ENCODE measurements around the gene ASCC3. TPM values are rescaled to one million over a fixed set of nuclear protein-coding genes. Genes with fewer than 3 reads are reported as not detected.
"Not testable (repeated sequence)": the region's sequence is repeated elsewhere in the genome, so short reads cannot be mapped to it uniquely, and the experiment has no call there.

ASCC3 gene
- total RNA-seq, 1 experiment from 2014 or later, result 45.6 TPM

- CTCF ChIA-PET, result interaction anchor here (0.9 to 1.0 kb wide), 3 partner anchors 197 to 551 kb away, joined by 3 to 5 read pairs (median 5); no protein-coding TSS in a partner anchor
- TF ChIP-seq CTCF (IDR thresholded peaks at IDR 0.05; ENCODE audit: unreplicated experiment), result peak; percentile 46
- H3K36me3 Mint-ChIP-seq (ENCODE audit: insufficient read depth, unreplicated experiment), result no peaks in the 10 kb centered on the region
- BruUV-seq (replicated peaks), result no TSS peak
- peaks cover 11% of the 10 kb centered on the region for H3K4me1 Mint-ChIP-seq (ENCODE audit: low read depth, unreplicated experiment)
- no peak overlapping the region for H3K4me3 Mint-ChIP-seq (ENCODE audit: low read depth, unreplicated experiment)
- H3K27ac Mint-ChIP-seq (ENCODE audit: unreplicated experiment), result no peak overlapping the region
- intact Hi-C loops (cut with micrococcal nuclease; ENCODE audit: unreplicated experiment), result loop anchor here (1.0 to 10.0 kb wide), 5 partner anchors 153 to 551 kb away; no protein-coding TSS in a partner anchor
- DNase-seq, result no peak
- no peaks in the 10 kb centered on the region for H3K27me3 Mint-ChIP-seq (ENCODE audit: unreplicated experiment)
- H3K9me3 Mint-ChIP-seq (ENCODE audit: low read depth, unreplicated experiment), result no peaks in the 10 kb centered on the region
Measured at GRCh38 chr6:100657678-100658330, 223.3 kb downstream of the ASCC3 start.

GRCh38 chr6:100641147-100641546, 240.0 kb downstream of the ASCC3 start:
- H3K27me3 Mint-ChIP-seq (ENCODE audit: unreplicated experiment); H3K27ac Mint-ChIP-seq (ENCODE audit: unreplicated experiment); H3K9me3 Mint-ChIP-seq (ENCODE audit: low read depth, unreplicated experiment); H3K4me1 Mint-ChIP-seq (ENCODE audit: low read depth, unreplicated experiment); DNase-seq; CTCF ChIA-PET; H3K36me3 Mint-ChIP-seq (ENCODE audit: insufficient read depth, unreplicated experiment); BruUV-seq (replicated peaks); H3K4me3 Mint-ChIP-seq (ENCODE audit: low read depth, unreplicated experiment); intact Hi-C loops (cut with micrococcal nuclease; ENCODE audit: unreplicated experiment): not testable (repeated sequence)

GRCh38 chr6:100633096-100633777, 247.9 kb downstream of the ASCC3 start:
- CTCF ChIA-PET, result no interaction called here
- intact Hi-C loops (cut with micrococcal nuclease; ENCODE audit: unreplicated experiment), result no loop called here
- peak; percentile 35 for DNase-seq
- Mint-ChIP-seq H3K4me3 (ENCODE audit: low read depth, unreplicated experiment) (peak overlapping the region; percentile 11), H3K9me3 (ENCODE audit: low read depth, unreplicated experiment) (no peaks in the 10 kb centered on the region), H3K4me1 (ENCODE audit: low read depth, unreplicated experiment) (peaks cover 16% of the 10 kb centered on the region), H3K27me3 (ENCODE audit: unreplicated experiment) (no peaks in the 10 kb centered on the region), H3K27ac (ENCODE audit: unreplicated experiment) (peak overlapping the region; percentile 94), H3K36me3 (ENCODE audit: insufficient read depth, unreplicated experiment) (peaks cover 6% of the 10 kb centered on the region)
- no peak for TF ChIP-seq CTCF (IDR thresholded peaks at IDR 0.05; ENCODE audit: unreplicated experiment)
- no TSS peak for BruUV-seq (replicated peaks)

GRCh38 chr6:100630536-100630935, 250.6 kb downstream of the ASCC3 start:
- no peak for DNase-seq
- TF ChIP-seq CTCF (IDR thresholded peaks at IDR 0.05; ENCODE audit: unreplicated experiment), result no peak
- intact Hi-C loops (cut with micrococcal nuclease; ENCODE audit: unreplicated experiment), result no loop called here
- no peak overlapping the region for H3K27ac Mint-ChIP-seq (ENCODE audit: unreplicated experiment)
- H3K27me3 Mint-ChIP-seq (ENCODE audit: unreplicated experiment), result no peaks in the 10 kb centered on the region
- BruUV-seq (replicated peaks), result no TSS peak
- H3K9me3 Mint-ChIP-seq (ENCODE audit: low read depth, unreplicated experiment), result no peaks in the 10 kb centered on the region
- peaks cover 5% of the 10 kb centered on the region for H3K36me3 Mint-ChIP-seq (ENCODE audit: insufficient read depth, unreplicated experiment)
- no peak overlapping the region for H3K4me3 Mint-ChIP-seq (ENCODE audit: low read depth, unreplicated experiment)
- H3K4me1 Mint-ChIP-seq (ENCODE audit: low read depth, unreplicated experiment), result peaks cover 16% of the 10 kb centered on the region
- CTCF ChIA-PET, result no interaction called here
